HG03378 (cell line): Measurements from ENCODE around the gene PCDHB16.
"Not testable (repeated sequence)": the region's sequence is repeated elsewhere in the genome, so short reads cannot be mapped to it uniquely, and the experiment has no call there.

ENCODE experiments used
- ATAC-seq: cut with Tn5 transposase; IDR thresholded peaks from one replicate; pipeline ENCODE4 v1.9.1; 2021; ENCODE audit warnings: mild to moderate bottlenecking, moderate library complexity; ENCODE audit not compliant: unreplicated experiment

The PCDHB16 gene

DNA sequence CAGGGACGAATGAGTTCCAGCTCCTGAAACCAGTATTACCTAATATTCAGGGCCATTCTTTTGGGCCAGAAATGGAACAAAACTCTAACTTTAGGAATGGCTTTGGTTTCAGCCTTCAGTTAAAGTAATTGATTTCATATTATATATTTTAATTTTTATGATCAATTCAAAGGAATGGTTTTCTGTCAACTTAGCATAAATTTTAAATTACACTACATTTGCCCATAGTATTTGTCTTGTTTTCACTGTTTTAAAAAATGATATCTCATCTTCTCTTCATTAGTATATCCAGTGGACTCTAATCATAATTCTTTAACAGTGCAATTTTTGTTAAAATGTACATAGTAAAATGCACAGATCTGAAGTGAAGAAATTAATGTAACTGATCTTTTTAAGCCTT, 1.9 kb upstream of the PCDHB16 start:
- no peak for ATAC-seq

GRCh38 chr5:141184117-141184855, 2.1 kb downstream of the PCDHB16 start:
- not testable (repeated sequence) for ATAC-seq

- no peak for ATAC-seq
These were observed 4.8 kb downstream of the PCDHB16 start, which contains the start of gene PCDHB9 for GRCh38 chr5:141186897-141187512. PCDHB9 (plus strand) TSS chr5:141187161; CDS start chr5:141187319, 158 bp downstream.

- ATAC-seq, result not testable (repeated sequence)
These were observed 6.5 kb downstream of the PCDHB16 start for GRCh38 chr5:141188682-141189081.

DNA sequence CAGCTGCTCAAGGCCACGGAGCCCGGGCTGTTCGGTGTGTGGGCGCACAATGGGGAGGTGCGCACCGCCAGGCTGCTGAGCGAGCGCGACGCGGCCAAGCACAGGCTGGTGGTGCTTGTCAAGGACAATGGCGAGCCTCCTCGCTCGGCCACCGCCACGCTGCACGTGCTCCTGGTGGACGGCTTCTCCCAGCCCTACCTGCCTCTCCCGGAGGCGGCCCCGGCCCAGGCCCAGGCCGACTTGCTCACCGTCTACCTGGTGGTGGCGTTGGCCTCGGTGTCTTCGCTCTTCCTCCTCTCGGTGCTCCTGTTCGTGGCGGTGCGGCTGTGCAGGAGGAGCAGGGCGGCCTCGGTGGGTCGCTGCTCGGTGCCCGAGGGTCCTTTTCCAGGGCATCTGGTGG, 6.9 kb downstream of the PCDHB16 start:
- not testable (repeated sequence) for ATAC-seq

- no peak for ATAC-seq
These were observed 10.0 kb downstream of the PCDHB16 start, which contains the start of gene PCDHB10 for GRCh38 chr5:141192110-141192725. PCDHB10 (plus strand) TSS chr5:141192353; CDS start chr5:141192553, 200 bp downstream.

- ATAC-seq, result not testable (repeated sequence)
These were observed 12.1 kb downstream of the PCDHB16 start for GRCh38 chr5:141194332-141194731.

- no peak for ATAC-seq
These were observed 14.2 kb downstream of the PCDHB16 start for GRCh38 chr5:141196363-141196762.

- ATAC-seq, result no peak
These were observed 17.4 kb downstream of the PCDHB16 start, which contains the start of gene PCDHB11 for GRCh38 chr5:141199359-141200235. PCDHB11 (plus strand) TSS chr5:141199627; CDS start chr5:141199775, 148 bp downstream.

GRCh38 chr5:141201126-141201525, 18.9 kb downstream of the PCDHB16 start:
- ATAC-seq, result not testable (repeated sequence)

- not testable (repeated sequence) for ATAC-seq
These were observed 19.5 kb downstream of the PCDHB16 start for GRCh38 chr5:141201646-141202045.

DNA sequence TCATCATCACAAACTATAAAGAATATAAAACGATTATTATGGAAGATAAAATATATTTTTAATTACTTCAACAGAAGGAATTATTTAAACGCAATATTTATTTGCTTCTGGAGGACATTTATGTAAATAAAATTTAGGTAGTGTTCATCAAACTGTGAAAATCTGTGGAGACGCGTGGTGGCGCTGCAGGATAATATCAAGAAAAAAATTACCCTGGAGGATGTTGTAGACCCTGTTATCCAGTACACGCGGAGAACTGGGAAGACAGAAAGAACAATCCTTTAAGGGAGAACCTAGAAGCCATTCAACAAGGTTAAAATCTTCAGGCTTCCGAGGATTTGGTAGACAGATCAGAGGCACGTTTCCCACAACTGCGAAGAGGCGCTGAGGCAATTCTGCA, 26.3 kb downstream of the PCDHB16 start, which contains the start of gene PCDHB12:
PCDHB12 (plus strand) TSS at position 242 of the 400 bp plus-strand sequence. CDS start 189 bp downstream, outside the sequence.
- ATAC-seq, result no peak

- not testable (repeated sequence) for ATAC-seq
These were observed 28.1 kb downstream of the PCDHB16 start for GRCh38 chr5:141210281-141210680.

GRCh38 chr5:141210849-141211248, 28.7 kb downstream of the PCDHB16 start:
- not testable (repeated sequence) for ATAC-seq

GRCh38 chr5:141213656-141214339, 31.6 kb downstream of the PCDHB16 start, which contains the start of gene PCDHB13:
PCDHB13 (plus strand) TSS chr5:141213919; CDS start chr5:141214124, 205 bp downstream.
- ATAC-seq, result not testable (repeated sequence)

GRCh38 chr5:141214583-141214982, 32.4 kb downstream of the PCDHB16 start:
- ATAC-seq, result not testable (repeated sequence)

DNA sequence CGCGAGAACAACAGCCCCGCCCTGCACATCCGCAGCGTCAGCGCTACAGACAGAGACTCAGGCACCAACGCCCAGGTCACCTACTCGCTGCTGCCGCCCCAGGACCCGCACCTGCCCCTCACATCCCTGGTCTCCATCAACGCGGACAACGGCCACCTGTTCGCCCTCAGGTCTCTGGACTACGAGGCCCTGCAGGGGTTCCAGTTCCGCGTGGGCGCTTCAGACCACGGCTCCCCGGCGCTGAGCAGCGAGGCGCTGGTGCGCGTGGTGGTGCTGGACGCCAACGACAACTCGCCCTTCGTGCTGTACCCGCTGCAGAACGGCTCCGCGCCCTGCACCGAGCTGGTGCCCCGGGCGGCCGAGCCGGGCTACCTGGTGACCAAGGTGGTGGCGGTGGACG, 33.3 kb downstream of the PCDHB16 start:
- ATAC-seq, result not testable (repeated sequence)

- ATAC-seq, result not testable (repeated sequence)
These were observed 33.8 kb downstream of the PCDHB16 start for GRCh38 chr5:141216035-141216434.

GRCh38 chr5:141223112-141223783, 41.1 kb downstream of the PCDHB16 start, which contains the start of gene PCDHB14:
PCDHB14 (plus strand) TSS chr5:141223343; CDS start chr5:141223506, 163 bp downstream.
- no peak for ATAC-seq
